Stimulated activated CD4-positive, alpha-beta T cell treated with anti-CD3 and anti-CD28 coated beads, Interleukin-2, amount 100 ng/mL, for 24 hours (primary cell): ENCODE results near the gene MSRB3.
"Not testable (repeated sequence)": the region's sequence is repeated elsewhere in the genome, so short reads cannot be mapped to it uniquely, and the experiment has no call there.

Experiments
- DNase-seq, 2 donors: peaks; one replicate each; pipeline ENCODE4 v3.0.0-alpha.2; 2020

The MSRB3 gene

DNA sequence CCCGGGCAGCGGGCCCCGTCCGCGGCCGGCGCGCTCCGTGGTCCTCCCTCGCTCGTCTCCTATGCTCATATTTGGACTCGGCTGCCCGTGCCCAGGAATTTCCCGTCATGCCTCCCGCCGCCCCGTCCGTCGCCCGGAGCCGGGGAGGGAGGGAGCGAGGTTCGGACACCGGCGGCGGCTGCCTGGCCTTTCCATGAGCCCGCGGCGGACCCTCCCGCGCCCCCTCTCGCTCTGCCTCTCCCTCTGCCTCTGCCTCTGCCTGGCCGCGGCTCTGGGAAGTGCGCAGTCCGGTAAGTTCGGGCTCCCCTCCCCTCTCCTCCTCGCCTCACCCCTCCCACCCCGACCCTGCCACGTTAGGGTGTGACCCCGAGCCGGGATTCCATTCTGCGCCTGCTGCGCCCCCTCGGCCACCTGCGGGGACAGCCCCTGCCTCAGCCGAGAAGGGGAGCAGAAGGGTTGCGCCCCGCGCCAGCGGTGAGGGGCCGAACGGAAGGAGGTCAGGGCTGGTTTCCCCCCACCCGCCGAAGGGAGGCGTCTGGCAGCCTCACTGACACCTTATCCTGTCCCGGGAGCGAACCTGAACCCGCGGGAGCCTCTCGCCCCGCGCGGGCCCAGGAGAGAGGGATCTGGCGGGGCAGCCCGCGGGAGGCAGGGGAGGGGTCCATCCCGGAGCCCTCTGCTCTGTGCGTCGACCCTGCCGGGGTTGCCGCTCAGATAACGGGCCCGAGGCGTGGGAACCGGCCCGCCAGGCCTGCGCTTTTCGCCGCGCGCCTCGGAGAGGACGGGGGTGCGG, at the start of gene MSRB3:
MSRB3 (plus strand) TSS at position 108 of the 793 bp plus-strand sequence. CDS start 29,897 bp downstream, outside the sequence.
- DNase-seq = peak; percentile 19 to 30

DNA sequence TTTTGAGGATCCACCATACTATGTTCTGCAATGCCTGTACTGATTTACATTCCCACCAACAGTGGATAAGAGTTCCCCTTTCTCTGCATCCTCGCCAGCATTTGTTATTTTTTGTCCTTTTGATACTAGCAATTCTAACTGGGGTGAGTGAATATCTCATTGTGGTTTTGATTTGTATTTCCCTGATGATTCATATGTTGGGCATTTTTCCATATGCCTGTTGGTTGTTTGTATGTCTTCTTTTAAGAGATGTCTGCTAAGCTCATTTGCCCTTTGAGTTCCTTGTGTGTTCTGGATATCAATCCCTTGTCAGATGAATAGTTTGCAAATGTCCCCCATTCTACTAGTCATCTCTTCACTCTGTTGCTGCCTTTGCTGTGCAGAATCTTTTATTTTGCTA, 49.0 kb upstream of the MSRB3 start:
- no peak for DNase-seq

DNA sequence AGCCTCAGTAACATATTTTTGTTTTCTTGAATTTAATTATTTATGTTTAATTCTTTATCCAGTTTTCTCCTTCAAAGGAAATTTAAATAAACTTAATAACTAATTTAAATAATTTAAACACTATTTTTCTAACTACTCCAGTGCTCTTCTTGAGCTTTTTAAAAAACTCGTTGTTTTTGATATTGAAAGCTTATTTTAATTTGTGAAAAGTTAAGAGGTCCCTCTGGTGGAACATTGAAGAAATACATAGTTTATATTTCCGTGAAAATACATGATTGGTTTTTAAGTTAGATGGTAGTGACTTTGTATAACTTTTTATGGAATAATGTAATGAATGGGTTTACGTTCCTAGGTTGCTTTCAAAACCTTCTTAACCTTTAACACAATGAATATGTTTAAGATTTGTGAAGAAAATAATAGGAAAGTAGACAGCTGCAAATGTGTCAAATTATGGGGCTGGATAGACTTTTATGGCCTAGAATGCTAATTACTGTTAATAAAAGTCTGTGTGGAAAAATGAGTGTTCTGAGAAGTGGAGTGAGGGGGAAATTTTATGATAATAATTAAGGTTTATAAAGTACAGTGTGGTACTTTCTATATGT, 45.9 kb upstream of the MSRB3 start:
- no peak for DNase-seq

DNA sequence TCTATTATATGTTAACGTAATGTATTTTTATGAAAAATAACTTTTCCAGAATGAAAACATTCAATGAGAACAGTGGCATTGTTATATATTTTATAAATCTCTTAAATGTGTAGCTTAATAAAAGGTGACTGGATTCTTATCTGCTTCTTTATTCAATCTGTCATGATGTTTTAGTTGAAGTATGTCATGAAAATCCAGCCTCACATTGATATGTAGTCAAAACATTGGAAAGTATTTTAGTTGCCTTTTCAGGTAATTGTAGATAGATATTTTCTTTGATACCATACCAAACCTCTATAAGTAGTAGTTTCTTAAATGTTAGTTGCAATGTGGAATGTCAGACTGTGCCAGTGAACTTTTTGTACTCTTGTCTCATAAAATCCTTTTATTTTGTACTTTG, 41.3 kb upstream of the MSRB3 start:
- DNase-seq = no peak

DNA sequence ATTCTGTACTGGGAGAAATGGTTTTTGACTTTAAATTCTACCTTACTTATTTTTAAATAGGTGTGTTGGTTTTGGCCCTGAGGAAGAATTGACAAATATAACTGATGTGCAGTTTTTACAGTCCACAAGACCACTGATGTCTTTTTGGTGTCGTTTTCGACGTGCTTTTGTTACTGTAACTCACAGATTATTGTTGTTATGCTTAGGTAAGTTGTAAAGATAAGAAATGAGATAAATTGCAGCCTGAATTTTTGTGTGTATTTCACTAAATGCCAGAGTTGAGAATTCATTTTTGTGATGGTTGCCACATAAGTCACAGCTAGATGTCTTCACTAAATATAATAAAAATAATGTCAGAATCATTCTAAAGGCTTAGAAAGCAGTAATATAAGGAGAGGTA, 39.9 kb upstream of the MSRB3 start:
- DNase-seq = no peak

DNA sequence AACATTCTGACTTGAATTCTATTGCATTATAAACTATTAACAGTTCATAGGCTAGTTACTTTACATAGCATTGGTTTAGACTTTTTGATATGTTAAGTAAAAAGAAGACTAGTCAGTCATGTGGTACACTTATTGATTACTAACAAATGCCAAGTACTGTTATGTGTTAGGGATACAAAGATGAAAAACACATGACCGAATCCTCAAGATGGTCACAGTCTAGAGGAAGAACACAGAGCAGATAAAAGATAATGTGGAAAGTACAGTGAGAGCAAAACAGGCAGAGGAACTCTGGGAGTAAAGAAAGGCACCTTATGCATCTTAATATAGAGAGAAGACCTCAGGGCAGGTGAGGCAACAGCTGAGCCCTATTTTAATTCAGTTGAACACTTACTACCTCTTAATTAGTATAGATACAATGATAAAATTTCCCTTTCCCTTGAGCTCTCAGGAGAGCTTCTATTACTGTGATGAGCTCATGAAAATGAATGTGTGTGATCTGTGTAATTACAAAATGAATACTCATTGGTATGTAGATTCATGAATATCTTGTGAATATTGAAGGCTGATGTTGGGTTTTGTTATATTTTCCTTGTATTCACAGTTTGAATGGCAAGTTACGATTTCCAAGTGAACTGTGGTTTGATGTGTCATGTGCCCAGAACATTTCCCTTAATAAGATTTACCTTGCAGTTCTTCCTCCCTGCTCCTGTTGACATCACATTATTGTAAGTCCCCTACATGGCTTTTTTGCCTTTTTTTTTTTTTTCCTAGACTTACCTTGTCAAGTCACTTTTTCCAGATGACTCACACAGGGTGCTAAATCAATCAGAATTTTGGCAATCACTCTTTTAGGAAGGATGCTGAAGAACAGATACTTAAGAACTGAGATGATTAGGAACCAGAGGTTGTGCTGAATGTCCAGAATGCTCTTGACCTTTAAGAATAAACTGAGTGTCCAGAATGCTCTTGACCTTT, 29.5 kb upstream of the MSRB3 start:
- no peak for DNase-seq

DNA sequence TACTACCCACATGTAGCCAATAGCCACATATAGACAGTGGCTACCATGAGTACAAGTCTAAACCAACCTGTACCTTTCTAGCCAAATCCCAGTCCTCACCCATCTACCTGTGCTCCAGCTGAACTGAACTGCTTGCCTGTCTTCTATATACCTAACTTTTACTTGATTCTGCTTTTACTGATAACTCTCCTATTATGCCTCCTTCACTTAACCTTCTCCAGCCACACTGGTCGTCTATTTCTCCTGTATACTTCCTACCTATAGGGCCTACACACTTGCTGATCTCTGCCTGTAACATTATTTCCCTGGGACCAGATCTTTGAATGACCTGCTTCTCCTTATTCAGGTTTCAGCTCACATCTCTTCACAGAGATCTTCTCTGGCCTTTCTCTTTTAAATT, 26.0 kb upstream of the MSRB3 start:
- no peak for DNase-seq

DNA sequence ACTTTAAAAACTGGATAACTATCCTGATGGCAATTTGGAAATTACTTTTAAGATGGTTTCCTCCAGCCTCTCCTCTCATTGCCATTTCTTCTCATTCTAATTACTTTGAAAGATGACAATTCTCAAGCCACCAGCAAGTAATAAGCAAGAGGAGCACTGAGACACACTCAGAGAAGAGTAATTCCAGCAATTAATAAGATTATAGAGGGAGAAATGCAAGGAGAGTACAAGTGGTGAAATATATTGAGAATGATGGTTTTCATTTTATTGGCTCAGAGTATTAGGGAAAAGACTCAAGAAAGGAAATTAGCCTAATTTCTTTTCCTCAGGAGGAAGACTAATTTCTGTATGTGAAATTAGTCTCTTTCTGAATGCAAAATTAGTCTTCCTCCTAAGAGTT, 20.5 kb upstream of the MSRB3 start:
- no peak for DNase-seq

DNA sequence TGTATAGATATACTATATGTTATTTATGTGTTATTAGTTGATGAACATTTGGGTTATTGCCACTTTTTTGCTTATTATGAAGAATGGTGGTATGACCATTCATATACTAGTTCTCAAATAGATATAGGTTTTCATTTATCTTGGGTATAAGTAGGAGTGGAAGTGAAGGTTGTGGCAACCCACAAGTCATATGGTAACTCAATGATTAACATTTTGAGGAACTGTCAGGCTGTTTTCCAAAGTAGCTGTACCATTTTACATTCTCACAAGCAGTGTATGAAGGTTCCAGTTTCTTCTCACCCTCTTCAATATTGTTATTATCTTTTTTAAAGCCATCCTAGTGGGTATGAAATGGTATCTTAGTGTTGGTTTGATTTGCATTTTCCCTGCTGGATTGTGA, 19.0 kb upstream of the MSRB3 start:
- no peak for DNase-seq

DNA sequence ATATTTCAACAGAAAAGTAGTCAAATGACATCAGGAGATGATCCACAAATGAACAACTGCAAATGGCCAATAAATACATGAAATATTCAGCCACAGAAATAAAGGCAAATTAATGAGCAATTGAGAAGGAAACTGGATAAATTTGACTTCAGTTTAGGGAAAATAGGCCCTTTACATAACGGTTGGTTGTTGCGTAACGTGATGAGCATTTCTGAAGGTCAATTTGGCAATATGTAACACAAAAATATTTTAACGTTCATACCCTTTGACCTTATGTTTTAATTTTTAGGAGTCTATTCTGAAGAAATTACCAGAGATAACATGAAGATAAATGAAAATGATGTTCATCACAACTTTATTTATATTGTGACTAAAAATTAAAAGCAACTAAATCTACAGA, 14.7 kb upstream of the MSRB3 start:
- no peak for DNase-seq

DNA sequence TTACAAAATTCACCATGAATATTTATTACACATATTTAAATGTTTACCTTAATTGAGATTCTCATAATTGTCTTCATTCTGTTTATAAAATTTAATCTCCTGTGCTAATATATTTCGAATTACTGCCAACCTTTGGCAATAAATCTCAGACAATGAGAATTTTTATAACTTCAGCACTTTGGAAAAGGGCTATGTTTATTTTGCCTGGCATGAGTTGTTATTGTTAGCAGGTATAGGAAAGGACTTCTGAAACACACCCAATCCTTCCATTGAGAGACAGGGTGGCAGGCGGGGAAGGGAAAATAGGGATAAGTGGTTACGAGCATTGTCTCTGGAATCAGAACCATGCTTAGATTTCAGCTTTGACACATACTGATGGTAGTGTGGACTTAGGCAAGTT, 12.1 kb upstream of the MSRB3 start:
- DNase-seq = no peak

DNA sequence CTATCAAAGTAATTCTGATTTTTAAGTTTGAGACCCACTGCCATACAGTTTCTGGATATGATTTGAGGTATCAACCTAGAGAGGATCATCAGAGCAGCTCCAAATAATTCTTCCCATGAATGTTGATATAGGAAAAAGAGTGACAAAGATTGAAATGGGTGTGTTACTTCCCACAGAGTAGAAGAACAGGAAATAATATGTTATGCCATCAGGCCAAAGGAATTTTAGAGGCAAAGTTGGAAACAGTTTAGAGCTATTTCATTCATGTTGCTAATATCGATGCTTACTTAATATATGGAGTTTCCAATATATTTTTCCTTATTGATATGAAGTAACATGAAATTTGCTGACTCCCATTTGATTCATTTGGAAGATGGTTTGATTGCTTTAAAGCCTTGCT, 8.9 kb upstream of the MSRB3 start:
- DNase-seq = no peak

DNA sequence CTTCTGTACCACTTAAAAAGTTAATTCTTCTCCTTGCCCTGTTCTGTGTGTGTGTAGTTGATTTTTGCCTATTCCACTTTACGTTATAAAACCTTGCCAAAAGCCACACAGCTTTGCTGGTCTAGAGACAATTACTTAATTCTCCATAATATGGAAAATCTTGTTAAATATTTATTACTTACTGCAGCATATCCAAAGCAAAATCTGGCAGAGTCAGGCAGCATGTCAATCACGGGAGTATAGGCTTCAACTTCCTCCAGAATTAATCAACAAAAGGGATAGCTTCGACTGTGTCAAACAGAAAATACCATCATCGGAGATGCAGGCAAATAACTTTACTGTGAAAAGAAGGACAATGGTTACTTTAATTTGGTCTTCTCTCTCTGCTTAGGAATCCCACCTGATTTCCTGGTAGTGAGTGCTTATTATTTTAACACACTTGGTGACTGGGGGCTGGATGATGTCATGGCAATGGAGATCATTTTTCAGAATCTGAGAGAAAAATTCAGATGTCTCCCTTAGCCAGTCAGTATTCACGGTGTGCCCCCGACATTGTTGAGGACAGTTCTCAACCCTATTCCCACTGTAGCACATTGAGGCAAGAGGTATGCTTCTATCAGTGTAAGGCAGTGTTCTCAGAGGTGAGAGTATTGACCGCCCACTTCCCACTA, 3.7 kb upstream of the MSRB3 start:
- DNase-seq = no peak

DNA sequence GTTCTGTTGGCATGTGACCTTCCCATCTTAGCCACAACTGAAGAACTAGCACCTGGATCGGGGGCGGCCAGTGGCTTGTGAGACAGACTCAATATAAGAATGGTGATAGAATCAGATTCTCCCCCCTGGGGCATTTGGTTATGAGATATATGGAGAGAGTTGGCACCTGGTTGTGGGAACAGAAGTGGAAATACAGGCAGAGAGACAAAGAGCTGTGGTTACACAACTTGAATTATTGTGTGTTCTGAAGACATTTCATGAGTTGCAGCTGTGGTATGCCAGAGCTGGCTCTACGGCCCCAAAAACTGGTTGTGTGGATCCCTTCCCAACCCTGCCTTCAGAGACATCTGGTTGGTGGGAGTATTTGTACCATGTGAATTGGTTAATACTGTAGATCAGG, 2.9 kb upstream of the MSRB3 start:
- DNase-seq = no peak

DNA sequence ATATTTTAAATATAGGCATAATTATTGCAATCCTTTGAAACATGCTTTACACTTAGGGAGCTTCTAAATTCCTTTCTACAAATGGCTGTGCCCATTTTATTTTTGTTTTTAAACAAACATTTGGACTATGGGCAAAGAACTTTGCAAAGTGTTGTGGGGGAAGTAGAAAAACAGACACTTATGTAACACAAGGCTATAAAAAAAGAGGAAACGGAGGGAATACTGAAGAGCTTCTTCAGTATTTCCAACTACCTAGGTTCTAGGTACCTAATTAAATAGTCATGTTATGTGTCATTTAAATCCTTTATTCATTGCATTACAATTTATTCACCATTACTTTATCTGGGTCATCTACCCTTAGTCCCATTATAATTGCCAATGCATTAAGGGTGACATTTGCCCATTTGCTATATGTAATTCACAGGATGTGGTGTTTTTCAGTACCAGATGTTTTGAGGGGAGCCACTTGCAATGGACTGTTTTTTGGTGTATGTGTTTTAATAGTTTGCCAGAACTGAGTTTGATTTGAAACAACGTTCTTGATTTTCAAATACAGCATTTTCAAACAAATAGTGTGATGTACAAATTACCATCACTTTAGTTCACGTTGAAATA, 1.5 kb upstream of the MSRB3 start:
- DNase-seq = no peak

DNA sequence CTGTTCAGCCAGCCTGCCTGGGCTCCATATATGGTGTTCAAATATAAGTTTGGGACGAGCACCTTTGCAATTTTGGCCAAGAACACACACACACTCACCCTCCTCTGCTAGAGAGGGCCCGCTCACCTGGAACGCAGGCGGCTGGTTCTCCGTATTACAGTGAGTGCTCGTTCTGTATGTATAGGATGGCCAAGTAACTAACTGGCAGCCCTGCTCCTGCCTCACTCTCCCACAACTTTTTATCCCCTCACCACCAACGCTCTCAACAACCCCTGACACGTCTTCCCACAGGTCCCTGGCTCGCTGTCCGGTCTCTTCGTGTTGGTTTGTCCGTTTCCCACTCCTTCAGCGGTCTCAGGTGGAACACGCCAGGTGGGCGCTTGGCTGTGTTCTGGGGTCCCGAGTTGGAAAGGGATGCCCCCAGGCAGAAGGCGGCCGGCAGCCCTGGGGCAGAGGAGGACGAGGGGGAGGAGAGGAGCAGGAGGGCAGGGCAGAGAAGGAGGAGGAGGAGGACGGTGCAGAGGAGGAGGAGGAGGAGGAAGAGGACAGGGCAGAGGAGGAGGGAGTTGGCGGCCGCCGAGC, 398 bp upstream of the MSRB3 start:
- no peak for DNase-seq

DNA sequence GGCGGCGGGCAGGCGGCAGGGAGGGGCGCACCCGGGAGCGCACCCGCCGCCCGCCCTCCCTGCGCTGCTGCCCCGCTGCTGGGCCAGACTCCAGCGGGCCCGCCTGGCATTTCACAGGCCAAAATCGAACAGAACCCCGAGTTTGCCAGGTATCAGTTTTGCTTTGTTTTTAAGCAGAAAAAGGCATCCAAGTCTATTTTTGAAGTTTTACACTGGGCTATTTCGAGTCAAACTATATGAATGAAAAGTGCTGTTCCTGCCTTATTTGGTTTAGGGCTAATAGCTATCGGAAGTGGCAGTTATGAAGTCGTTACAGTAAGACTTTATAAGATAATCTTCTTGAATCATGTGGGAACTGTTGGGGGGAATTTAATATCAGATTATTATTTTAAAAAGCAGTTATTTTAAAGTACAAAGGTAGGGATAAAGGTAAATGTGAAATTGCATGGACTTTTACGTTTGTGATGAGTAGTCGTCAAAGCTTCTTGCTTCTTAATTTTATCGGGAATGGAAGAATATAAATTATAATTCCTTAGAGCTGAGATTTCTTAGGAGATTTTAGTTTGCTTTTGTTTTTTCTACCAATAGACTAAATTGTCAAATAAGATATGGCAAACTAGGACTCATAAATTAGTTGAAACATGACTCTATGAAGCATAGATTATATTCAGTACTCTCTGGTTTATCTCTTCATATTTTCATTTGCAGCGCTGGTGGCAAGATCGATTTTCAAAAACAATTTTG, 1.1 kb downstream of the MSRB3 start:
- DNase-seq = no peak

DNA sequence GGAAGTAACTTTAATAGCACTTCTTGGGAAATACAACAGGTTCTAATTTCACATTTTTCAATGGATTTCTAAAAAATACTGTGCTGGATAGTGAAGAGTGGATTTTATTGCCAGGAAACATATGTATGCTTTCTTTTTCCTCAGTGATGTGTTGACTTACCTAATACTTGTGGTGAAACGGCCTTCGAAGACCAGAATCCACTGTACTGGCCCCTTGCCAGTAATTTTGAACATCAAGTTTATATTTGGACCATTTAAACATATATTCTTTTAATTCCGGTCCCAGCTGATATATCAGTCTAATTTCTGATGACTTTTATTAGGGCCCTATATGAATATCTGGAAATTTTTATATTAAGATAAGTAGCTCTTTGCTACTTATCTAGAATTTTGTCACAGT, 1.8 kb downstream of the MSRB3 start:
- DNase-seq = no peak

DNA sequence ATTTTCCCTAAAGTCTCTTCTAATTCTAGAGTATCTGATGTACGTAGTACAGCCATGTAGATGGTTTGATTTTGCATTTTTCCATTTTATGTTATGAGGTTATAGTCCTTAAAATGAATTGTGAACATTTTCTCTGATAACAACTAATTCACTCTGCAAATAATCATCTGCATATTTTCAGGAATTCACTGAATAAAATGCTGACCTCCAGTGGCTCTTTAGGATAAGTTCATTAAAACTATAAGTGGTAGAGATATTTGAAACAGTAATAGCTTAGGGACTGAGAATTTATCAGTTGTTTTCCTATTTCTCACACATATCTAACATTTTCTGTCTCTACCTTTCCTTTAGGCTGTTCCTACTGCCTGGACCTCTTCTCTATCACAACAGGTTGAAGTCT, 4.4 kb downstream of the MSRB3 start:
- DNase-seq = no peak

DNA sequence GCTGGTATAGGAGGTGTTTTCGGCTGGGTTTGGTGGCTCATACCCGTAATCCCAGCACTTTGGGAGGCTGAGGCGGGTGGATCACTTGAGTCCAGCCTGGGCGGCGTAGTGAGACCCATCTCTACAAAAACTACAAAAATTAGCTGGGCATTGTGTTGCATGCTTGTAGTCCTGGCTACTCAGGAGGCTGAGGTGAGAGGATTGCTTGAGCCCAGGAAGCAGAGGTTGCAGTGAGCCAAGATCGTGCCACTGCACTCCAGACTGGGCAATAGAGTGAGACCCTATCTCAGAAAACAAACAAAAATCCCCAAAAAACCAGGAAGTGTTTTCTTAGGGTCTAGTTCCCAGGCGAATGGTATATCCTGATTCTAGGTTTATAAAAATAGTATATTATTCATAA, 7.0 kb downstream of the MSRB3 start:
- DNase-seq = not testable (repeated sequence)

DNA sequence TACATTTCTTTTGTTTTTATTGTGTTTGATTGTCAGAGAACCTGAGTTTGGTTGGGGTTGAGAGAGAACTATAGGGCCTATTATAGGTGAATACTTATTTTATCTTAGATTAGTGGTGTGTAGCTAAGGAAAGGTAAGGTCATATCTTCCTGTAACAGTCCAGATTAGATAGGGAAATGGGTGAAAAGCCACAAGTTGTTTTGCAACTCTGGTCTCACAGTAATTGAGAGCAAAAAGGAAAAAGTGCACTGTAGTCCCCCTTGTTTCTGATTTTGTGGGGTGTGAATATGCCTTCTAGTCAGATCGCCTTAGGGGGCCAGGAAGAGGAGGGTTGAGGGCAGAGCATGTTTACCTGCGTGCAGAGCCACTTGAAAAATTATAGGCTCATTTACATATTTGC, 8.9 kb downstream of the MSRB3 start:
- DNase-seq = no peak
